ENCODE results near the gene CACNA1G.

Gene CACNA1G

DNA sequence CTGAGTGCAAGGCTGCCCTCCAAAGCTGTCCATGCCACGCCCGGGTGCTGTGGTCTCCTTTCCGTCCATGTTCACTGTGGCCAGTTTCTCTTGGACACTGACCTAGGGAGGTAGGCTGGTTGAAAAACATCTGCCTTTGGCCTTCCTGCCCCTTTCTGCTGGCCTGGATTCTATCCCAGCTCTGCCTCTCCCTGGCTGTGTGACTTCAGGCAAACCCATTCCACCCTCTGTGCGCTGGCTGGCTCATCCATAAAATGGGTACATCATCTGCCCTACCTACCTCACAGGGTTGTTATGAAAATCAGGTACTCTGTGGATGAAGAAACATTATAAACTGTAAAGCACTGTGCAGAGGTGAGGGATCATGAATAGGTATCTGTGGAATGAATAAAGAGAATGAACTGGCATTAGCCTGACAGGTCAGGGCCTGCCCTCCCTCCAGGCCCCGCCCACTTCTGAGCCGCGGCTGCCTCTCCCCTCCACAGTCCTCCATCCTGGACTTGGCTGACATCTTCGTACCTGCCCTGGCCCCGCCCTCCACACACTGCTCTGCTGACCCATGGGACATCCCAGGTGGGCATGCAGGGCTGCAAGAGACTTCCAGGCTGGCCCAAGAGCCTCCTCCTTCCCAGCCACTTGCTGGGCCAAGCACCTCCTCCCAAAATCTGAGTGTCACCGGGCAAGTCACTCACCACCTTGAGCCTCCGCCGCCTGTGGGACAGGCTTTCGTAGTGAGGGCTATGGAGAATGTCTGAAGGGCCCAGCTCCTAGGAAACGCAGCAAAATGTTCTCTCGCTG lies 20.6 kb upstream of the CACNA1G start:
- H3K27me3 Mint-ChIP-seq: peaks cover 12% of the 10 kb centered on the region
- no peaks in the 10 kb centered on the region for H3K36me3 Mint-ChIP-seq (ENCODE audit: low read depth)
- no peaks in the 10 kb centered on the region for H3K9me3 Mint-ChIP-seq
- no peak overlapping the region for H3K27ac Mint-ChIP-seq
- no peak overlapping the region for H3K4me3 Mint-ChIP-seq
- H3K4me1 Mint-ChIP-seq (ENCODE audit: low read depth): peaks cover 15% of the 10 kb centered on the region

DNA sequence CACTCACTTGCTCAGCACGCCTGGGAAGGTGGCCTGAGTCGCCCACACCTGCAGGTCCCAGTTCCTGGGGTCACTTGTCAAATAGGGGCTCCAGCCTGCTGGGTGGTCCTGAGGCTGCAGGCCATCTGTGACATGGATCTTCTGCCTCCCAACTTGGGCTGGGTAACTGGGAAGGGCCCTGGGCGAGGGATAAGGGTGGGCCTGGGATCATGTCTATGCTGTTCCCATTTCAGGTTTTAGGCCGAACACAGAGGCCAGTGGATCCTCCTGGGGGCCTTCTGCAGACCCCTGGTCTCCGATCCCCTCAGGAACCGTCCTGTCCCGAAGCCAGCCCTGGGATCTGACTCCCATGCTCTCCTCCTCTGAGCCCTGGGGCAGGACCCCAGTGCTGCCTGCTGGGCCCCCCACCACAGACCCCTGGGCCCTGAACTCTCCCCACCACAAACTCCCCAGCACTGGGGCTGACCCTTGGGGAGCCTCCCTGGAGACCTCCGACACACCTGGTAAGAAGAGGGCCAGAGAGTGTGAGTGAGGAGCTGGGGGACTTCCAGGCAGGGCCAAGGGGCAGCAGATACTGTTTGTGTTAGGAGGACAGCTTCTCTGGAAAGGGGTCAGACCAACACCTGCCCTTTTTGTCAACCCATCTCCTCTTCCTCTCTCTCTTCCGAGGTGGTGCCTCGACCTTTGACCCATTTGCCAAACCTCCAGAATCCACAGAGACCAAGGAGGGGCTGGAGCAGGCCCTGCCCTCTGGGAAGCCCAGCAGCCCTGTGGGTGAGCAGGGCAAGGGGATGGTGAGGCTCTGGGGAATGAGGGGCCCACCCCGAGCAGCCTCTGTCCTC lies 19.7 kb upstream of the CACNA1G start:
- Mint-ChIP-seq H3K9me3 (no peaks in the 10 kb centered on the region), H3K27ac (no peak overlapping the region), H3K4me1 (ENCODE audit: low read depth) (peaks cover 15% of the 10 kb centered on the region), H3K4me3 (no peak overlapping the region), H3K36me3 (ENCODE audit: low read depth) (no peaks in the 10 kb centered on the region), H3K27me3 (peaks cover 6% of the 10 kb centered on the region)

DNA sequence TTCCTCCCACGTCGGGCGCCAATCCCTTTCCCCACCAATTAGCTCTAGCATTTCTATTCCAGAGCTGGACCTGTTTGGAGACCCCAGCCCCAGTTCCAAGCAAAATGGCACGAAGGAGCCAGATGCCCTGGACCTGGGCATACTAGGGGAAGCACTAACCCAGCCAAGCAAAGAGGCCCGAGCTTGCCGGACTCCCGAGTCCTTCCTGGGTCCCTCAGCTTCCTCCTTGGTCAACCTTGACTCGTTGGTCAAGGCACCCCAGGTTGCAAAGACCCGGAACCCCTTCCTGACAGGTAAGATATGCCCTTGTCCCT lies 19.2 kb upstream of the CACNA1G start:
- Mint-ChIP-seq H3K36me3 (ENCODE audit: low read depth) (no peaks in the 10 kb centered on the region), H3K9me3 (no peaks in the 10 kb centered on the region), H3K27me3 (peaks cover 6% of the 10 kb centered on the region), H3K4me1 (ENCODE audit: low read depth) (peaks cover 15% of the 10 kb centered on the region), H3K4me3 (peak overlapping the region; percentile 76), H3K27ac (no peak overlapping the region)

DNA sequence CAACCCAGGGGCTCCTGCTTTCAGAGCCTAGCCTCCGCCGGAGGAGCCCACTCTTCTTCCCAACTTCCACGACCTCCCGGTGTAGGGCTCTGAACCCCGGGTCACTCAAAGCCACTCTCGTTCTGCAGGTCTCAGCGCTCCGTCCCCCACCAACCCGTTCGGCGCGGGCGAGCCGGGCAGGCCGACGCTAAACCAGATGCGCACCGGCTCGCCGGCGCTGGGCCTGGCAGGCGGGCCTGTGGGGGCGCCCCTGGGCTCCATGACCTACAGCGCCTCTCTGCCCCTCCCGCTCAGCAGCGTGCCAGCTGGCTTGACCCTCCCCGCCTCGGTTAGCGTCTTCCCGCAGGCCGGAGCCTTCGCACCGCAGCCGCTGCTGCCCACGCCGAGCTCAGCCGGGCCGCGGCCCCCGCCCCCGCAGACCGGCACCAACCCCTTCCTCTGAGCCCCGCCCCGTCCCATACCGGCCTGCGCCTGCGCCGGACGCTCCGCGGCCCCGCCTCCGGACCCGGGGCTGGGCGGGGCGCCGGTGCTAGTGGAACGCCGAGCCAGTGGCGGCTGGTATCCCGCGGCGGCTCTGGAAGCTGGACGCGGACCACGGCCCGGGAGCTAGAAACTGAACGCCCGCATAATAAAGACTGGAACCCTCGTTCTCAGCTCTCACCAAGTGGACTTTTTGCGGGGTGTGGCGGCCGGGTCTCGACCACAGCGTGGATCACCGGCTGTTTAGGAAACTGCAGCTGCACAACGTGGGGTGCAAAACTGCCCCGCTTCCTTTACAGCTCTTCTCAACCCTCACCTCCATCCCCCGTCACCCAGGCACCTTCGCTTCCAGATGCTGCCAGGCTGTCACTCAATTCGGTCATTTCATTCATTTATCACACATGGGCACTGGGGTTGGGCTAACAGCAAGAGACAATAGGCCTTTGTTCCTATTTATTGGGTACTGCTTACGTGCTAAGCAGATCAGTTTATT lies 18.5 kb upstream of the CACNA1G start:
- no peaks in the 10 kb centered on the region for H3K36me3 Mint-ChIP-seq (ENCODE audit: low read depth)
- peak overlapping the region; percentile 76 for H3K4me3 Mint-ChIP-seq
- H3K4me1 Mint-ChIP-seq (ENCODE audit: low read depth): peaks cover 20% of the 10 kb centered on the region
- H3K27ac Mint-ChIP-seq: no peak overlapping the region
- no peaks in the 10 kb centered on the region for H3K9me3 Mint-ChIP-seq
- peaks cover 6% of the 10 kb centered on the region for H3K27me3 Mint-ChIP-seq

DNA sequence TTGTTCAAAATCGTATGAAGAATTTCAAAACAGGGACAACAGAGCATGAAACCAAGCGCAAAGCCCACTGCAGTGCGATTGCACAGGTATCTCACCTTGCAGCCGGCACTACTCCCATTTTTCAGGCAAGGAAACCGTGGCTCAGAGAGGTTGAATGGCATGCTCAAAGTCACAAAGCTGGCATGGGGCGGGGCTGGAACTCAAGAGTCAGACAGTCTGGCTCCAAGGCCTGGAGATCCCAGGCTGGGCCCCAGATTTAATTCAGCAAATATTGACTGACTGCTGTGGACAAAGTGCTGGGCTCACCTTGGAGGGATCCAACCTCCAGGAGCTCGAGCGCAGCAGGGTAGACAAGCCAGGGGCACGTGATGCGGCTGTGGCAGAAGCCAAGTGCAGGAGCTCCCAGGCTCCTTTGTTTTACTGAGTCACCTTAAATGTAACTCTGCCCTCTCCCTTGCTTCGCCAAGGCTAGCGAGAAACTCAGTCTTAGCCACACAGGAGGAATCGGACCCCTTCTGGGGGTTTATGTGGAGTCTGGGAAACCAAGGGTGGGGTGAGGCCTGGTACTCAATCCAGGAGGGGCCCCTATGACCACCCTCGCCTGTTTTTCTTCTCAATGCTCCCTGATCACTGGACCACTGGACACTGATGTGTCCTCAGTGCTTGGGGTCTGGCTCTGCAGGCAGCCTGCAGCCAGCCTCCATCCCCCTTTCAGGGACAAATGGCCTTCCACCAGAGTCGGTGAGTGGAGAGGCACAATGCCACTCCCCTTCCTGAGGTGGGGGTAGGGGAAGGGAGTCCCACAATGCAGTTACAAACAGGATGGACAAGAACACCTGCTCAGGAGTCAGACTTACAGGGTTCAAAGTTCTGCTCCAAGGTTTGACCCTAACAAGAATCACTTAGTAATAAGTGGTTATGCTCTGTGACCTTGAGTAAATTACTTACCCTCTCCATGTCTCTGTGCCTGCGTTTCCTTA lies 17.4 kb upstream of the CACNA1G start:
- Mint-ChIP-seq H3K9me3 (no peaks in the 10 kb centered on the region), H3K4me1 (ENCODE audit: low read depth) (peaks cover 20% of the 10 kb centered on the region), H3K27me3 (peaks cover 6% of the 10 kb centered on the region), H3K27ac (peak overlapping the region; percentile 17), H3K4me3 (peak overlapping the region; percentile 76), H3K36me3 (ENCODE audit: low read depth) (no peaks in the 10 kb centered on the region)

DNA sequence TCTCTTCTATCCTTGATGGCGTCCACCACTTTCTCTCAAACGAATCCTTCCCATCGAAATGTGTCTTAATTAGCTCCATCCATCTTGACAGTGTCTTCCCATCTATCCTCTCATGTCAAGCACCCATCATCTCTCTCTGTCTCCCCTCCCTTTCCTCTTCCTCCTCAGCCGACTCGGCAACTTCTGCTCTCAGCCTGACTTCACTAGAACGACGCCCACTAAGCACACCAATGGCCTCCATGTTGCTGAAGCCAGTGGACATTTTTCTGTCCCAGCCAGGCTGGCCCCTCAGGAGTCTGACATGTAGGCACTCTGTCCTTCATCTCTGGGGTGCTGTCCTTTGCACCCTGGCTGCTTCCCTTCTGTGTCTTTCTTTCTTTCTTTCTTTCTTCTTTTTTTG lies 16.0 kb upstream of the CACNA1G start:
- Mint-ChIP-seq H3K27ac (no peak overlapping the region), H3K27me3 (peaks cover 6% of the 10 kb centered on the region), H3K9me3 (no peaks in the 10 kb centered on the region), H3K4me1 (ENCODE audit: low read depth) (peaks cover 20% of the 10 kb centered on the region), H3K4me3 (no peak overlapping the region), H3K36me3 (ENCODE audit: low read depth) (no peaks in the 10 kb centered on the region)

DNA sequence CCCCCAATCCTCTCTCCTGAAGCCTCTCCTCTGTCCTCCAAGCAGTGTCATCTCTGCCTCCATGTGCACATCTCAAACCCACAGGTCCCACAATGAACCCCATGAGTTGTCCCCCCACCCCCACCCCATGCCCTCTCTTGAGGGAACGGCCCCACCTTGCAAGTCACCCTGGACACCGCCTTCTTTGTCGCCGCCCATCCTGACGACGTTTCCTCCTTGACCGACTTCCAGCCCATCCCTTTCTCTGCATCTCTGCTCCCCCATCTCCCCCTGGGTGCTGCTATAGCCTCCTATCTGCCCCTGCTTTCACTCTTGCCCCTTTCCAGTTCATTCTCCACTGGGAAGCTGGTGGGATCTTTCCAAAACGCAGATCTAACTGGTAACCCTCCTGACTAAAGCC lies 15.2 kb upstream of the CACNA1G start:
- H3K4me1 Mint-ChIP-seq (ENCODE audit: low read depth): peaks cover 20% of the 10 kb centered on the region
- no peak overlapping the region for H3K27ac Mint-ChIP-seq
- no peaks in the 10 kb centered on the region for H3K9me3 Mint-ChIP-seq
- peaks cover 6% of the 10 kb centered on the region for H3K27me3 Mint-ChIP-seq
- H3K4me3 Mint-ChIP-seq: no peak overlapping the region
- no peaks in the 10 kb centered on the region for H3K36me3 Mint-ChIP-seq (ENCODE audit: low read depth)

DNA sequence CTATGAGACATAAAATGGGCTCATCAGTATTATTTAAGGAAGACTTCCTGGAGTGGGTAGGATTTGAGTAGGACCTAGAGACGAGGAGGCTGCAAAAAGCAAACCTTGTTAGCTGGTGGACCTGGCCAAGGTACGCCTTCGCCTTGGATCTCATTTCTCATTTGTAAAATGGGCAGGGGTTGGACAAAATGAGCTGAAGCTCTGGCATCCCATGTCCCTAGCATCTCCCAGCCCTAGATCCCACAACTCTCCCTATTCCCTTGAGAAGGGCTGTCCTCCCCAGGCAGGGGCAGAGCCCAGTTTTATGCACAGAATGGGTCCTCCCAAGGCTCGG lies 13.8 kb upstream of the CACNA1G start:
- Mint-ChIP-seq H3K4me1 (ENCODE audit: low read depth) (peaks cover 15% of the 10 kb centered on the region), H3K36me3 (ENCODE audit: low read depth) (no peaks in the 10 kb centered on the region), H3K27me3 (peaks cover 6% of the 10 kb centered on the region), H3K9me3 (no peaks in the 10 kb centered on the region), H3K27ac (no peak overlapping the region), H3K4me3 (peak overlapping the region; percentile 49)

DNA sequence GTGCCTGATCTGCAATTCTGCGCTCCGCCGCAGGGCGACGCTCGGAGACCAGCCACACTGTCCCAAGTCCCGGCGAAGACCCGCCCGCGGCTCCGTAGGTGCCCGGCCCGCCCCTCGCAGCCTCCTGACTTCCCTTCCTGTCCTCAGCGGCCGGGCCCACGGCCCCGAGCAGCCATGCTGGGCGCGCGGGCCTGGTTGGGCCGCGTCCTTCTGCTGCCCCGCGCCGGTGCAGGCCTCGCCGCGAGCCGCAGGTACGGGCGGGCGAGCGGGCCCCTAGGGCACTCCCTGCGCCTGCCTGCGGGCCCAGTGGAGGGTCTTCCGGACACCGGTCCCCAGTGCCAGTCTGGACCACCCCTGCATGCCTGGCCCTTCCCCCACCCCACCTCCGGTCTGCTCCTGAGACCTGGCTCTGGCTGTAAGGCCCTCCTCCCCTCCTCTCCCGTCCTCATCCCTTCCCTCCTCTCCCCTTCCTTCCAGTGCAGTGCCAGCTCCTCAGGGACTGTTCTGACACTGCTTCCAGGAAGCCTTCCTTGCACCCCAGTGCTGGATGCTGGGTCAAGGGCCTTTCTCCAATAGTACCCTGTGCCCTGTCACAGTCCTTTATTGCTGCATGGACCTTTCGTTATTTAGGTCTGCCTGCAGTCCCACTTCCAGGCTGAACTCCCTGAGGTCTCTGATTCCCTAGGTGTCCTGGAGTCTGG lies 13.3 kb upstream of the CACNA1G start, which contains the start of gene SPATA20:
TSS of gene SPATA20 (plus strand) at position 140 of the 701 bp plus-strand sequence. CDS start at position 175, 35 bp downstream.
- Mint-ChIP-seq H3K27ac (peak within 1 kb of the TSS; percentile 31), H3K4me1 (ENCODE audit: low read depth) (peaks cover 13% of the 10 kb centered on the region), H3K9me3 (no peaks in the 10 kb centered on the region), H3K27me3 (peaks cover 6% of the 10 kb centered on the region), H3K4me3 (peak within 1 kb of the TSS; percentile 81), H3K36me3 (ENCODE audit: low read depth) (no peaks in the 10 kb centered on the region)

DNA sequence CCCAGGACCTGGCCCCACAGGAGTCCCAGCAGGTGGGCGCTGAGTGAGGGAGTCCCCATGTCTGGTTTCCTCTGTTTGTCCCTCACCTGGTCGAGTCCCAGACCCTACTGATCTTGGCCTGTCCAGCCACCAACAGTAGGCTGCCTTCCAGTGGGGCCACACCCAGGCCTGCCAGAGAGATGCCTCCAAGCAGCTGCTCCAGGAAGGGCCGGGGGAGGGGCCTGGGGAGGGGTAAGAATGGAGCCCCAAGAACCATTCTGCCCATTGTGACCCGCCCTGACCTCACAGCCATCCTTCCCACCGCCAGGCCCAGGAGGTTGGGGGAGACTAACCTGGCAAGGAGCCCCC lies 12.8 kb upstream of the CACNA1G start:
- Mint-ChIP-seq H3K36me3 (ENCODE audit: low read depth) (no peaks in the 10 kb centered on the region), H3K4me3 (peak overlapping the region; percentile 81), H3K4me1 (ENCODE audit: low read depth) (peaks cover 7% of the 10 kb centered on the region), H3K27me3 (peaks cover 6% of the 10 kb centered on the region), H3K9me3 (no peaks in the 10 kb centered on the region), H3K27ac (peak overlapping the region; percentile 31)

DNA sequence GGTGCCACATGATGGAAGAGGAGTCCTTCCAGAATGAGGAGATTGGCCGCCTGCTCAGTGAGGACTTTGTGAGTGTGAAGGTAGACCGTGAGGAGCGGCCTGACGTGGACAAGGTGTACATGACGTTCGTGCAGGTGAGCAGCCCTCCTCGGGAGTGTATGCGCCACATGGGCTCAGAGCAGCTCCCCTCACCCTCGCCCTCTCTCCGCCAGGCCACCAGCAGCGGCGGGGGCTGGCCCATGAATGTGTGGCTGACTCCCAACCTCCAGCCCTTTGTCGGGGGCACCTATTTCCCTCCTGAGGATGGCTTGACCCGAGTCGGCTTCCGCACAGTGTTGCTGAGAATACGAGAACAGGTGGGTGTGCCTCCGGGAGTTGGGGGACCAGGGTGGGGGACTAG lies 11.7 kb upstream of the CACNA1G start:
- H3K9me3 Mint-ChIP-seq: no peaks in the 10 kb centered on the region
- H3K36me3 Mint-ChIP-seq (ENCODE audit: low read depth): no peaks in the 10 kb centered on the region
- peaks cover 5% of the 10 kb centered on the region for H3K4me1 Mint-ChIP-seq (ENCODE audit: low read depth)
- H3K27ac Mint-ChIP-seq: no peak overlapping the region
- H3K27me3 Mint-ChIP-seq: peaks cover 6% of the 10 kb centered on the region
- no peak overlapping the region for H3K4me3 Mint-ChIP-seq

DNA sequence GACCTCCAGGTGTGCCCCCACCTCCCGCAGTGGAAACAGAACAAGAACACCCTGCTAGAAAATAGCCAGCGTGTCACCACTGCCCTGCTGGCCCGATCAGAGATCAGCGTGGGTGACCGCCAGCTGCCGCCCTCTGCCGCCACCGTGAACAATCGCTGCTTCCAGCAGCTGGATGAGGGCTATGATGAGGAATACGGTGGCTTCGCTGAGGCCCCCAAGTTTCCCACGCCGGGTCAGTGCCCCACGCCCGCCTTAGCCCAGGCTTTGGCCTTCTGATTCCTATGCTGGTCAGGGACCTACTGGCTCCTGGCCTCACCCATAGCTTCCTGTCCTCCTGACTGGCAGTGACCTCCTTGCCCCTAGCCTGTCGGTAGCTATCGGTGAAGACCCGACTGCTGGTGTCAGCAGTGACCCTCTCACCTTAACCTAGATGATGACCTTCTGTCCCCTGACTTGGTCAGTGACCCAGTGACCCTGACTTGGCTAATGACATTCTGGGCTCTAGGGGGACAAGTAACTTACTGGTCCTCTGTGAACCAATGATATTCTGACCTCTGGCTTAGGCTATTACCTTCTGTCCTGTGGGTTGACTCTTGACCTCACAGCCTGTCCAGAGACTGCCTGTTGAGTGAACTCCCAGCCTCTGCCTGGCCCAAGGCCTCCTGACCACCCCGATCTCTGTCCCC lies 11.1 kb upstream of the CACNA1G start:
- H3K36me3 Mint-ChIP-seq (ENCODE audit: low read depth): no peaks in the 10 kb centered on the region
- no peak overlapping the region for H3K4me3 Mint-ChIP-seq
- no peak overlapping the region for H3K27ac Mint-ChIP-seq
- peaks cover 5% of the 10 kb centered on the region for H3K4me1 Mint-ChIP-seq (ENCODE audit: low read depth)
- peaks cover 1% of the 10 kb centered on the region for H3K27me3 Mint-ChIP-seq
- no peaks in the 10 kb centered on the region for H3K9me3 Mint-ChIP-seq

DNA sequence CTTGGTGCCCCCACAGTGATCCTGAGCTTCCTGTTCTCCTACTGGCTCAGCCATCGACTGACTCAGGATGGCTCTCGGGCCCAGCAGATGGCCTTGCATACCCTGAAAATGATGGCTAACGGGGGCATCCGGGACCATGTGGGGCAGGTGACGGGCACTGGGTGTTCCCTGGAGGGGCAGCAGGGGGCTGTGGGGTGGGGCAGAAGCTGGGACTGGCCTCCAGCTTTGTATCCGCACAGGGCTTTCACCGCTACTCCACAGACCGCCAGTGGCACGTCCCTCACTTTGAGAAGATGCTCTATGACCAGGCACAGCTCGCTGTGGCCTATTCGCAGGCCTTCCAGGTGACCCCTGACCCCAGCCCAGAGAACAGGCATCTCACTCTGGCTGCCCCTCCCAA lies 10.5 kb upstream of the CACNA1G start:
- H3K9me3 Mint-ChIP-seq: no peaks in the 10 kb centered on the region

More for the DNA sequence above, 10.5 kb upstream of the CACNA1G start:
- no peak overlapping the region for H3K27ac Mint-ChIP-seq
- no peaks in the 10 kb centered on the region for H3K27me3 Mint-ChIP-seq
- H3K36me3 Mint-ChIP-seq (ENCODE audit: low read depth): no peaks in the 10 kb centered on the region
- H3K4me3 Mint-ChIP-seq: no peak overlapping the region
- peaks cover 5% of the 10 kb centered on the region for H3K4me1 Mint-ChIP-seq (ENCODE audit: low read depth)

All from stimulated activated naive CD8-positive, alpha-beta T cell treated with anti-CD3 and anti-CD28 coated beads, Interleukin-15, Interleukin-2, amounts not matched to agents 100 ng/mL and 50 ng/mL, for 24 hours (primary cell).